Esophagus muscularis mucosa (tissue), 4 donors: ENCODE measurements around the gene SSBP2. TPM values are rescaled to one million over a fixed set of nuclear protein-coding genes. Genes with fewer than 3 reads are reported as not detected.
"Not testable (repeated sequence)": the region's sequence is repeated elsewhere in the genome, so short reads cannot be mapped to it uniquely, and the experiment has no call there.

Source experiments
- DNase-seq: peaks from one replicate; pipeline ENCODE4 v3.0.0-alpha.2; 2017; ENCODE audit errors: extremely low spot score
- H3K27ac ChIP-seq, 4 donors: fragments of 200-600 bp; sonication (generic); replicated peaks in 1 of 4; 1 replicate in 3 of 4; 2 replicates in 1 of 4; pipeline ENCODE4 v1.5.1; 2016 to 2019; ENCODE audit warnings: mild to moderate bottlenecking in 1 of 4
- H3K27me3 ChIP-seq, 4 donors: fragments of 200-600 bp; sonication (generic); one replicate each; pipeline versions ENCODE4 v1.5.1 to v1.6.0; 2016 to 2019
- H3K36me3 ChIP-seq, 4 donors: fragments of 200-600 bp; sonication (generic); one replicate each; pipeline ENCODE4 v1.5.1; 2016 to 2019
- H3K4me1 ChIP-seq, 4 donors: fragments of 200-600 bp; sonication (generic); one replicate each; pipeline ENCODE4 v1.5.1; 2016 to 2019
- H3K4me3 ChIP-seq, 4 donors: fragments of 200-600 bp; sonication (generic); 1 replicate in 2 of 4; 2 replicates in 2 of 4; pipeline ENCODE4 v1.5.1; 2016 to 2019; ENCODE audit warnings: mild to moderate bottlenecking in 4 of 4, moderate library complexity in 1 of 4
- H3K9me3 ChIP-seq, 4 donors: fragments of 200-600 bp; sonication (generic); 1 replicate in 3 of 4; 2 replicates in 1 of 4; pipeline ENCODE4 v1.5.1; 2016 to 2019
- CTCF ChIP-seq, 3 experiments: fragments of 200-600 bp in 2 of 3; fragments of 450-650 bp in 1 of 3; sonication (generic) in 2 of 3; IDR thresholded peaks; one replicate each; pipeline ENCODE4 v1.5.1; 2017 to 2019; ENCODE audit warnings: antibody characterized with exemption in 3 of 3, mild to moderate bottlenecking in 2 of 3, moderate library complexity in 1 of 3
- EP300 ChIP-seq: sonication (generic); formaldehyde crosslinking; IDR thresholded peaks from one replicate; pipeline ENCODE4 v1.6.1; 2017; ENCODE audit warnings: antibody characterized with exemption
- POLR2A ChIP-seq: fragments of 450-650 bp; IDR thresholded peaks from one replicate; pipeline ENCODE4 v1.6.1; 2017; ENCODE audit warnings: antibody characterized with exemption, moderate library complexity, mild to moderate bottlenecking, low read depth
- POLR2AphosphoS5 ChIP-seq, 2 donors: sonication (generic); formaldehyde crosslinking; IDR thresholded peaks; one replicate each; pipeline ENCODE4 v1.6.1; 2017; ENCODE audit warnings: antibody characterized with exemption in 2 of 2
- WGBS: methylation state at CpG from one replicate; pipeline ENCODE4 v1.1.5; 2018; 5-methylcytosine and 5-hydroxymethylcytosine counted together
- intact Hi-C: fragments of 100-400 bp; cut with DNase I; formaldehyde crosslinking; loops from one replicate; pipeline ENCODE4 v1.15.1; 2023
- total RNA-seq, 4 donors: library from RNA; depleted of rRNA; stranded (reverse); fragments of >200 nt; gene quantifications; one replicate each; pipeline versions ENCODE4 v1.1.0 to v1.2.1, GENCODE V29; 2016

The SSBP2 gene
- total RNA-seq, 4 donors from 2014 or later: 62.9 to 97.2 (median 74.2) TPM

DNA sequence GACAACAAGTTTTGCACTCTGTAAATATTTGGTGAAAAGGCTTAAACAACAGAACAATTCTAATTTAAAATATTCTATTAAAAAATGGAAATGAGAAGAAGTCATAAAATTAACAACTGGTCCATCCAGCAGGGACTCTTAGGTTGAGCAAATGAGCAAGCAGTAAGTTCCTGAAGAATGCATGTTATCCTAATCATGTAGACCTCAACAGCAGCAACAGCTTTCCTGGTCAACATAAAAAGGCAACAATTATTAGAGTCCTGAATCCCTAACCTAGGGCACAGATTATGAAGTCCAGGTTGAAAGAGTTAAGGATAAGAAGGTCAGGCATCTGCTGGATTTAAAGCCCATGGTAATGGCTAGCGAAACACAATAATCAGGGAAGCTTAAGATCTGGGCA lies 120.9 kb downstream of the SSBP2 start:
- H3K27ac ChIP-seq: no peak overlapping the region
- H3K27me3 ChIP-seq: no peaks in the 10 kb centered on the region
- no peak for DNase-seq
- no peak overlapping the region for H3K4me3 ChIP-seq
- H3K4me1 ChIP-seq: peaks cover 0 to 38% (median 20%) of the 10 kb centered on the region in 4 donors
- WGBS: 100% methylated on average over 1 of the region's 1 CpG
- intact Hi-C loops: no loop called here
- H3K36me3 ChIP-seq: peaks cover 0 to 12% (median 3%) of the 10 kb centered on the region in 4 donors
- no peak for TF ChIP-seq EP300
- no peak for TF ChIP-seq POLR2A
- no peak for TF ChIP-seq POLR2AphosphoS5 (IDR thresholded peaks at IDR 0.05)
- H3K9me3 ChIP-seq: no peaks in the 10 kb centered on the region

DNA sequence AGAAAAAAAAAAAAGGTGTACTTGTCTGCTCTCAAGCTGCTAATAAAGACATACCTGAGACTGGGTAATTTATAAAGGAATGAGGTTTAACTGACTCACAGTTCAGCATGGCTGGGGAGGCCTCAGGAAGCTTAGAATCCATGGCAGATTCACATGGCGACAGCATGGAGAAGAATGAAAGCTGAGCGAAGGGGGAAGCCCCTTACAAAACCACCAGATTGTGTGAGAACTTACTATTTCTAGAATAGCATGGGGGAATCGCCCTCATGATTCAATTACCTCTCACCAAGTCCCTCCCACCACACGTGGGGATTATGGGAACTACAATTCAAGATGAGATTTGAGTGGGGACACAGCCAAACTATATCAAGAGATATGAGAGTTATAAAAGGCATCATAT lies 122.8 kb downstream of the SSBP2 start:
- H3K4me1 ChIP-seq: peaks cover 0 to 38% (median 20%) of the 10 kb centered on the region in 4 donors
- DNase-seq, H3K4me3 ChIP-seq, intact Hi-C loops, H3K36me3 ChIP-seq, H3K9me3 ChIP-seq, H3K27ac ChIP-seq, H3K27me3 ChIP-seq: not testable (repeated sequence)
- WGBS: 91% methylated on average over 4 of the region's 4 CpGs

DNA sequence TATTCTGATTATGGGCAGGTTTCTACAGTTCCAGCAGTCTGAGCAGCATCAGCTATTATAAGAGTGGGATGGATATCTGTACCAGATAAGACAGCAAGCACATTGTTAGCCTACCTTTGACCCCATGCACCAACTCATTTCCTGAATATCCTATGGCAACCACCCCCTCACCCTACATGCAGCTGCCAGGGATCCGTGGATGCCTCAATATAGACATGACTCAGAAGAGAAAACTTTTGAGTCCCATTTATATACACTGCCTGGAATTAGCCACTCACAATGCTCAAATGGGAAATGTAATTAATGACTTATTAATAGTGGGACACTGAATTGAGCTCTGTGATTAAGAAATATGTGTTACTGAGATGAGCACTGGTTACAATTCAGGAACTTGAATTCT lies 124.4 kb downstream of the SSBP2 start:
- H3K4me3 ChIP-seq: no peak overlapping the region
- DNase-seq: no peak
- H3K9me3 ChIP-seq: no peaks in the 10 kb centered on the region
- H3K4me1 ChIP-seq: peaks cover 0 to 29% (median 20%) of the 10 kb centered on the region in 4 donors
- H3K27me3 ChIP-seq: no peaks in the 10 kb centered on the region
- TF ChIP-seq POLR2AphosphoS5 (IDR thresholded peaks at IDR 0.05) (peak in 1 of 2 donors; percentile 29), CTCF (IDR thresholded peaks at IDR 0.05) (no peak)
- peak overlapping the region in 2 of 4 donors; percentile 38 to 70 for H3K27ac ChIP-seq
- 38% methylated on average over 1 of the region's 1 CpG for WGBS
- H3K36me3 ChIP-seq: peaks cover 0 to 3% (median 0%) of the 10 kb centered on the region in 4 donors
- intact Hi-C loops: no loop called here

GRCh38 chr5:81609810-81610375 lies 141.0 kb downstream of the SSBP2 start:
- intact Hi-C loops: no loop called here
- peaks cover 0 to 34% (median 16%) of the 10 kb centered on the region in 4 donors for H3K36me3 ChIP-seq
- WGBS: 100% methylated on average over 5 of the region's 7 CpGs
- H3K27me3 ChIP-seq: no peaks in the 10 kb centered on the region
- TF ChIP-seq EP300 (no peak), CTCF (IDR thresholded peaks at IDR 0.05) (no peak), POLR2A (no peak), POLR2AphosphoS5 (IDR thresholded peaks at IDR 0.05) (no peak)
- H3K9me3 ChIP-seq: peaks cover 0 to 5% (median 0%) of the 10 kb centered on the region in 4 donors
- no peak overlapping the region for H3K4me3 ChIP-seq
- no peaks in the 10 kb centered on the region for H3K4me1 ChIP-seq
- DNase-seq: no peak
- H3K27ac ChIP-seq: no peak overlapping the region

- H3K27me3 ChIP-seq: no peaks in the 10 kb centered on the region
- peaks cover 0 to 25% (median 16%) of the 10 kb centered on the region in 4 donors for H3K36me3 ChIP-seq
- no peak overlapping the region for H3K27ac ChIP-seq
- peaks cover 0 to 5% (median 0%) of the 10 kb centered on the region in 4 donors for H3K9me3 ChIP-seq
- WGBS: 81% methylated on average over 1 of the region's 1 CpG
- DNase-seq: no peak
- peaks cover 0 to 7% (median 0%) of the 10 kb centered on the region in 4 donors for H3K4me1 ChIP-seq
- no peak for TF ChIP-seq POLR2AphosphoS5 (IDR thresholded peaks at IDR 0.05)
- TF ChIP-seq POLR2A: no peak
- TF ChIP-seq CTCF (IDR thresholded peaks at IDR 0.05): no peak
- no peak for TF ChIP-seq EP300
- intact Hi-C loops: no loop called here
- H3K4me3 ChIP-seq: no peak overlapping the region
Observed at GRCh38 chr5:81608976-81609375, 141.9 kb downstream of the SSBP2 start.

DNA sequence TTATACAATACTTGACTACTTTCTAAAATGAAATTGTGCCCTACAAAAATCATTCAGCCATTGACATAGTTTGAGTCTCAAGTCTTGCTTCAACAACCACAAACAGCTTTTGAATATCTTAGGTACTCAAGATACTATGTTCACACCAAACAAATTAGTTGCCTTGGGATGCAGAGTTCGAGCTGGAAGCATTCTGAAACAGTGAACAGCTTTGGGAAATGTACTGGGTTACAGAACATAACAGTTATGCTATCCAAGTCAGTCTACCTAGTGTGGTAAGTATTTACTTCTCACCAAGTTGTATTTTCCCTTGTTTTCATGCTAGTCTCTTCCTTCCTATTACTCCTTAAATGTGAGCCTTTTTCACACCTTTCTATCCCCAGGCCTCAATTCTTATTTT lies 143.2 kb downstream of the SSBP2 start:
- no peak for DNase-seq
- Histone ChIP-seq H3K4me1 (peaks cover 0 to 7% (median 0%) of the 10 kb centered on the region in 4 donors), H3K36me3 (peaks cover 0 to 22% (median 10%) of the 10 kb centered on the region in 4 donors), H3K9me3 (peaks cover 0 to 5% (median 0%) of the 10 kb centered on the region in 4 donors), H3K4me3 (no peak overlapping the region), H3K27me3 (no peaks in the 10 kb centered on the region), H3K27ac (no peak overlapping the region)
- 96% methylated on average over 1 of the region's 1 CpG for WGBS
- intact Hi-C loops: no loop called here
- TF ChIP-seq CTCF (IDR thresholded peaks at IDR 0.05): no peak
- TF ChIP-seq POLR2AphosphoS5 (IDR thresholded peaks at IDR 0.05): no peak
- no peak for TF ChIP-seq EP300
- TF ChIP-seq POLR2A: no peak
